GM12892 (cell line): ENCODE results near the gene BUB1B.

Source experiments
- POLR2A ChIP-seq: IDR thresholded peaks from 2 replicates; pipeline ENCODE4 v1.6.1; 2011; ENCODE audit warnings: low read depth, low read length, control low read depth
- POLR2AphosphoS5 ChIP-seq: IDR thresholded peaks from 2 replicates; pipeline ENCODE4 v1.6.1; 2011; ENCODE audit warnings: low read depth, low read length, control low read depth

DNA sequence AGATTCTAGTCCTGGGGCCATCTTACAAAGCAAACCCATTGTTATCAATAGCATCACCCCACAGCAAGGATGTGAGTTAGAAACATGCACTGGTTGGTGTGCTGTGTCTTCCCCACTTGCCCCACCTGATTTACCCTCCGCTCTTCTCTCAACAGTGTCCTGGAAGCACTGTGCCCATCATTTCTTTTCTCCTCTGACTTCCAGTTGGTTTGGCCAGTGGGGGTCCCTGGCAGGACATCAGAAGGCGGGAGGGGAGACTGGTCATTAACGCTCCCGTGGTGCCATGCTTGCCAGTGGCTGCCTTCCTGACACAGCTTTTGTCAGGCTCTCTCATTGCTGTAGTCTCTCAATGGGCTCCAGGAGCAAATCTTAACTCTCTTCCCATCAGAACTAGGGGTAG is 11.5 kb upstream of the BUB1B start:
- no peak for TF ChIP-seq POLR2A
- no peak for TF ChIP-seq POLR2AphosphoS5
